Inflammatory macrophage treated with lipopolysaccharide for 4 hours (primary cell): Measurements from ENCODE around the gene SIPA1.
"Not testable (repeated sequence)": the region's sequence is repeated elsewhere in the genome, so short reads cannot be mapped to it uniquely, and the experiment has no call there.

Source experiments
- DNase-seq: peaks from one replicate; pipeline ENCODE4 v3.0.0-alpha.2; 2020

SIPA1 gene

GRCh38 chr11:65623852-65624616 lies 13.9 kb upstream of the SIPA1 start:
- no peak for DNase-seq

- DNase-seq, result no peak
Measured at GRCh38 chr11:65624931-65625627, 12.8 kb upstream of the SIPA1 start.

GRCh38 chr11:65625628-65626342 lies 12.1 kb upstream of the SIPA1 start:
- peak; percentile 66 for DNase-seq

GRCh38 chr11:65627202-65627601 lies 10.7 kb upstream of the SIPA1 start:
- DNase-seq, result no peak

GRCh38 chr11:65629579-65629978 lies 8.3 kb upstream of the SIPA1 start:
- DNase-seq, result no peak

GRCh38 chr11:65630215-65630614 lies 7.7 kb upstream of the SIPA1 start:
- no peak for DNase-seq

GRCh38 chr11:65633390-65634108 lies 4.4 kb upstream of the SIPA1 start:
- no peak for DNase-seq

GRCh38 chr11:65634109-65634436 lies 3.8 kb upstream of the SIPA1 start:
- no peak for DNase-seq

GRCh38 chr11:65634440-65634839 lies 3.5 kb upstream of the SIPA1 start:
- no peak for DNase-seq

GRCh38 chr11:65634905-65635731 lies 2.8 kb upstream of the SIPA1 start:
- DNase-seq, result no peak

- DNase-seq, result no peak
Measured at GRCh38 chr11:65636108-65637031, 1.5 kb upstream of the SIPA1 start.

GRCh38 chr11:65637032-65637557 lies 806 bp upstream of the SIPA1 start:
- no peak for DNase-seq

GRCh38 chr11:65639228-65639597 lies 1.3 kb downstream of the SIPA1 start:
- not testable (repeated sequence) for DNase-seq

- DNase-seq, result peak; percentile 8
Measured at GRCh38 chr11:65639623-65640482, 2.0 kb downstream of the SIPA1 start.

- peak; percentile 55 for DNase-seq
Measured at GRCh38 chr11:65640483-65641296, 2.8 kb downstream of the SIPA1 start.

GRCh38 chr11:65641297-65642013 lies 3.6 kb downstream of the SIPA1 start:
- DNase-seq, result no peak

- DNase-seq, result no peak
Measured at GRCh38 chr11:65642014-65642671, 4.2 kb downstream of the SIPA1 start.

GRCh38 chr11:65643971-65644370 lies 6.1 kb downstream of the SIPA1 start:
- no peak for DNase-seq
